Breast epithelium (tissue), 3 donors: ENCODE measurements around the gene S100G.

Experiments
- POLR2A ChIP-seq: fragments of 450-650 bp; IDR thresholded peaks from one replicate; pipeline ENCODE4 v1.6.1; 2016; ENCODE audit warnings: antibody characterized with exemption, mild to moderate bottlenecking, moderate library complexity
- TF ChIP-seq, protein P1 (sequence below), 3 donors: fragments of 450-650 bp; IDR thresholded peaks; one replicate each; pipeline ENCODE4 v1.5.1; 2016 to 2017; ENCODE audit warnings: antibody characterized with exemption in 3 of 3, mild to moderate bottlenecking in 3 of 3, moderate library complexity in 3 of 3

DNA sequence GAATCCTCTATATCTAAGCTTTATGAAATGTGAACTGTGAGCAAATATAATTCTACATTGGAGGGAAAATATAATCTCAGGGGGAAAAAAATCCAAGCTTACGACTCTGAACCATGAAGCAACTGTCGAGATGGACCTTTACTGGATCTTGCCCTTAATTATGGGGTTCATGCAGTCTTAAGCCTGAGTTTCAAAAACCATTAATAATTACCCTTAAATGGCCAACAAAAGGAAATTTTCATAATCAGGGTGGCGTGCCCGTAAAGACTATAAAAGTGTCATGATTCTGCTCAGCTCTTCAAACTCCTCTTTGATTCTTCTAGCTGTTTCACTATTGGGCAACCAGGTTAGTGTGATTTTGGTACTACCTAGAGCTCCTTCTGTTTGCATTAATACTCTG lies at the start of gene S100G:
- TF ChIP-seq, protein P1, sequence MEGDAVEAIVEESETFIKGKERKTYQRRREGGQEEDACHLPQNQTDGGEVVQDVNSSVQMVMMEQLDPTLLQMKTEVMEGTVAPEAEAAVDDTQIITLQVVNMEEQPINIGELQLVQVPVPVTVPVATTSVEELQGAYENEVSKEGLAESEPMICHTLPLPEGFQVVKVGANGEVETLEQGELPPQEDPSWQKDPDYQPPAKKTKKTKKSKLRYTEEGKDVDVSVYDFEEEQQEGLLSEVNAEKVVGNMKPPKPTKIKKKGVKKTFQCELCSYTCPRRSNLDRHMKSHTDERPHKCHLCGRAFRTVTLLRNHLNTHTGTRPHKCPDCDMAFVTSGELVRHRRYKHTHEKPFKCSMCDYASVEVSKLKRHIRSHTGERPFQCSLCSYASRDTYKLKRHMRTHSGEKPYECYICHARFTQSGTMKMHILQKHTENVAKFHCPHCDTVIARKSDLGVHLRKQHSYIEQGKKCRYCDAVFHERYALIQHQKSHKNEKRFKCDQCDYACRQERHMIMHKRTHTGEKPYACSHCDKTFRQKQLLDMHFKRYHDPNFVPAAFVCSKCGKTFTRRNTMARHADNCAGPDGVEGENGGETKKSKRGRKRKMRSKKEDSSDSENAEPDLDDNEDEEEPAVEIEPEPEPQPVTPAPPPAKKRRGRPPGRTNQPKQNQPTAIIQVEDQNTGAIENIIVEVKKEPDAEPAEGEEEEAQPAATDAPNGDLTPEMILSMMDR (IDR thresholded peaks at IDR 0.05) = no peak
- TF ChIP-seq POLR2A = no peak
